ENCODE data around the gene NKAIN1. TPM values are rescaled to one million over a fixed set of nuclear protein-coding genes. Genes with fewer than 3 reads are reported as not detected.
"Not testable (repeated sequence)": the region's sequence is repeated elsewhere in the genome, so short reads cannot be mapped to it uniquely, and the experiment has no call there.

Gene NKAIN1
- total RNA-seq, 6 donors from 2014 or later, result 0.13 to 0.31 TPM; not detected in 4

DNA sequence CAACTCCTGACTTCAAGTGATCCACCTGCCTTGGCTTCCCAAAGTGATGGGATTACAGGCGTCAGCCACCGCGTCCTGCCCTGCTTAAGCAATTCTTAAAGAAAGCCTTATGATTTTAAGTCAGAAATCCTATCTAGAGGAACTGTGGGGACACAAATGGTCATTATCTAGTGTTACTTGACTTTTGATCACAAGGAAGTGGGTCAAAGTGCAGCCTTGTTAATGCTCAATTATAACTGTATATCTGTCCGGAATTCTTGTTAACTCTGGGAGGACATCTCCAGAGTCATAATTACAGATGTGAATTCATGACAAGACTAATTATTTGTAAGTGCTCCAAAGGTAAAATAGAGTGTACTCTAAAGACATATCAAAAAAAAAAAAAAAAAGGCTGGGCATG lies 97.3 kb downstream of the NKAIN1 start:
- WGBS, 2 donors, result 95 to 96% methylated on average over 4 of the region's 4 CpGs
- no peaks in the 10 kb centered on the region for H3K4me1 ChIP-seq
- H3K9me3 ChIP-seq, result no peaks in the 10 kb centered on the region
- H3K27ac ChIP-seq, result no peak overlapping the region
- no peaks in the 10 kb centered on the region for H3K36me3 ChIP-seq
- ATAC-seq (ENCODE audit: low FRiP score in 2 of 2) (no peak), DNase-seq (no peak)
- TF ChIP-seq POLR2A (IDR thresholded peaks at IDR 0.05) (no peak), POLR2AphosphoS5 (IDR thresholded peaks at IDR 0.05) (no peak), EP300 (IDR thresholded peaks at IDR 0.05) (no peak)
- TF ChIP-seq, protein P1, sequence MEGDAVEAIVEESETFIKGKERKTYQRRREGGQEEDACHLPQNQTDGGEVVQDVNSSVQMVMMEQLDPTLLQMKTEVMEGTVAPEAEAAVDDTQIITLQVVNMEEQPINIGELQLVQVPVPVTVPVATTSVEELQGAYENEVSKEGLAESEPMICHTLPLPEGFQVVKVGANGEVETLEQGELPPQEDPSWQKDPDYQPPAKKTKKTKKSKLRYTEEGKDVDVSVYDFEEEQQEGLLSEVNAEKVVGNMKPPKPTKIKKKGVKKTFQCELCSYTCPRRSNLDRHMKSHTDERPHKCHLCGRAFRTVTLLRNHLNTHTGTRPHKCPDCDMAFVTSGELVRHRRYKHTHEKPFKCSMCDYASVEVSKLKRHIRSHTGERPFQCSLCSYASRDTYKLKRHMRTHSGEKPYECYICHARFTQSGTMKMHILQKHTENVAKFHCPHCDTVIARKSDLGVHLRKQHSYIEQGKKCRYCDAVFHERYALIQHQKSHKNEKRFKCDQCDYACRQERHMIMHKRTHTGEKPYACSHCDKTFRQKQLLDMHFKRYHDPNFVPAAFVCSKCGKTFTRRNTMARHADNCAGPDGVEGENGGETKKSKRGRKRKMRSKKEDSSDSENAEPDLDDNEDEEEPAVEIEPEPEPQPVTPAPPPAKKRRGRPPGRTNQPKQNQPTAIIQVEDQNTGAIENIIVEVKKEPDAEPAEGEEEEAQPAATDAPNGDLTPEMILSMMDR (IDR thresholded peaks at IDR 0.05), result no peak
- no peak overlapping the region for H3K4me3 ChIP-seq
- H3K27me3 ChIP-seq, result no peaks in the 10 kb centered on the region

DNA sequence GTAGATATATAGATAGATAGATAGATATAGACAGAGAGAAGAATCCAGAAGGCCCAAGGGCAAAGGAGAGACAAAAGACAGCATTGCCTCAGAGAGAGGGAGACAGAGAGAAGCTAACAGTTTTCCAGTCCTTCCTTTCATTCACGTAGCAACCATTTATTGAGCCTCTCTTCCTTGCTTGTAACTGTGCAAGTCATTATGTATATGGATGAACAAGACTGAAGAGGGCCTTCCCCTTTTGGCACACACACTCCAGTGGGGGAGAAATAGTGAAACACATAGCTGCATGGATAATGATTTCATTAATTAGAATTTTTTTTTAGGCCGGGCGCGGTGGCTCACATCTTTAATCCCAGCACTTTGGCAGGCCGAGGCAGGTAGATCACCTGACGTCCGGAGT lies 99.4 kb downstream of the NKAIN1 start:
- DNase-seq (no peak), ATAC-seq (ENCODE audit: low FRiP score in 2 of 2) (no peak)
- TF ChIP-seq EP300 (IDR thresholded peaks at IDR 0.05), result no peak
- no peak for TF ChIP-seq POLR2AphosphoS5 (IDR thresholded peaks at IDR 0.05)
- TF ChIP-seq POLR2A (IDR thresholded peaks at IDR 0.05), result no peak
- TF ChIP-seq, protein P1 (IDR thresholded peaks at IDR 0.05), result no peak
- Histone ChIP-seq H3K27me3 (no peaks in the 10 kb centered on the region), H3K36me3 (no peaks in the 10 kb centered on the region), H3K4me3 (no peak overlapping the region), H3K9me3 (peaks cover 0 to 4% (median 0%) of the 10 kb centered on the region in 4 donors), H3K4me1 (no peaks in the 10 kb centered on the region), H3K27ac (no peak overlapping the region)
- 92 to 97% methylated on average over 7 of the region's 7 CpGs for WGBS, 2 donors

DNA sequence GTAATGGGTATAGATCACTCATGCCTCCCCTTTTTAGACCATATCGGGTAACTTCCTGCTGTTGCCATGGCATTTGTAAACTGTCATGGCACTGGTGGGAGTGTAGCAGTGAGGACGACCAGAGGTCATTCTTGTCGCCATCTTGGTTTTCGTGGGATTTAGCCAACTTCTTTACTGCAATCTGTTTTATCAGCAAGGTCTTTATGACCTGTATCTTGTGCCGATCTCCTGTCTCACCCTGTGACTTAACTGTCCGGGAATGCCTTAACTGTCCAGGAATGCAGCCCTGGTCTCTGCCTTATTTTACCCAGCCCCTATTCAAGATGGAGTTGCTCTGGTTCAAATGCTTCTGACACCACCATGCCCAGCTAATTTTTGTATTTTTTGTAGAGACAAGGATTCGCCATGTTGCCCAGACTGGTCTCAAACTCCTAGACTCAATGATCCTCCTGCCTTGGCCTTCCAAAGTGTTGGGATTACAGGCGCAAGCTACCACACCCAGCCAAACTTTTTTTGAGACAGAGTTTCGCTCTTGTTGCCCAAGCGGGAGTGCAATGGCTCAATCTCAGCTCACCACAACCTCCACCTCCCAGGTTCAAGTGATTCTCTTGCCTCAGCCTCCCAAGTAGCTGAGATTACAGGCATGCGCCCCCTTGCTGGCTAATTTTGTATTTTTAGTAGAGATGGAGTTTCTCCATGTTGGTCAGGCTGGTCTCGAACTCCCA lies 100.7 kb downstream of the NKAIN1 start:
- ATAC-seq (ENCODE audit: low FRiP score in 2 of 2); H3K36me3 ChIP-seq; H3K27me3 ChIP-seq; H3K9me3 ChIP-seq; H3K4me1 ChIP-seq; H3K4me3 ChIP-seq; H3K27ac ChIP-seq; DNase-seq: not testable (repeated sequence)
- 88 to 89% methylated on average over 12 of the region's 12 CpGs for WGBS, 2 donors

DNA sequence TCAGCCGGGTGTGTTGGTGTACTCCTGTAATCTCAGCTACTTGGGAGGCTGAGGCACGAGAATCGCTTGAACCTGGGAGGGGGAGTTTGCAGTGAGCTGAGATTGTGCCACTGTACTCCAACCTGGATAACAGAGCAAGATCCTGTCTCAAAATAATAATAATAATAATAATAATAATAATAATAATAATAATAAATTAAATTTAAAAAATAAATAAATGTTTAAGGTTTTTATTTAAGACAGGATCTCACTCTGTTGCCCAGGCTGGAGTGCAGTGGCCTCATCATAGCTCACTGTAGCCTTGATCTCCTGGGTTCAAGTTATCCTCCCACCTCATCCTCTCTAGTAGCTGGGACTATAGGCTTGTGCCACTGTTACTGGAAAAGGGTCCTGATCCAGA lies 101.8 kb downstream of the NKAIN1 start:
- H3K9me3 ChIP-seq; H3K36me3 ChIP-seq; H3K27ac ChIP-seq; H3K27me3 ChIP-seq; H3K4me3 ChIP-seq; ATAC-seq (ENCODE audit: low FRiP score in 2 of 2); H3K4me1 ChIP-seq; DNase-seq: not testable (repeated sequence)
- 85 to 89% methylated on average over 3 of the region's 3 CpGs for WGBS, 2 donors

DNA sequence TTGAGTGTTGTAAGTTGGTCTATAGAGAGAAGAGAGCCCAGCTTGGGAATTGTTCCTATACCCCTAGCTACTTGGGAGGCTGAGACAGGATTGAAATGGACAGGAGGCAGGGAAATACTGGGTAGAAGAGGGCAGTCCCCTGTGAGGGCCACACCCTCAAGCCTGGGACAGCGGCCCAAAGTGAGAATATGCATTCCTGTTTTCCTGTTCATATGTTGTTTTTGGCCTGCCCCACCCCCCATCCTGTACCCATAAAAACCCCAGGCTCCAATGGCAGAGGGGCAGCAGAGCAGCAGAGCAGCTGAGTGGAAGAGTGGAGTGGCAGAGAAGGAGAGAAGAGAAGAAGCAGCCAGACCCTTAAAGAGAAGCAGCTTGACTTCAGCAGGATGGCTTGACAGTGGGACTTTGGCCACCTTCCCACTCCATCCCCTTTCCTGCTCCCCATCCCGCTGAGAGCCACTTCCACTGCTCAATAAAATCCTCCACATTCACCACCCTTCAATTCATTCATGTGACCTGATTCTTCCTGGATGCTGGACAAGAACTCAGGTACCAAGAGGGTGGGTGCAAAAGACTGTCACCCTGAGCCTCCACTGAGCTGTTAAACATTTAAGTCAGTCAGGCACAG lies 103.6 kb downstream of the NKAIN1 start:
- H3K4me3 ChIP-seq, result no peak overlapping the region
- H3K36me3 ChIP-seq, result no peaks in the 10 kb centered on the region
- TF ChIP-seq POLR2A (IDR thresholded peaks at IDR 0.05) (no peak), POLR2AphosphoS5 (IDR thresholded peaks at IDR 0.05) (no peak), EP300 (IDR thresholded peaks at IDR 0.05) (no peak)
- TF ChIP-seq, protein P1 (IDR thresholded peaks at IDR 0.05), result no peak
- WGBS, 2 donors, result 80 to 86% methylated on average over 2 of the region's 2 CpGs
- DNase-seq (no peak), ATAC-seq (ENCODE audit: low FRiP score in 2 of 2) (no peak)
- H3K9me3 ChIP-seq, result peaks cover 0 to 4% (median 0%) of the 10 kb centered on the region in 4 donors
- no peaks in the 10 kb centered on the region for H3K4me1 ChIP-seq
- H3K27me3 ChIP-seq, result no peaks in the 10 kb centered on the region
- no peak overlapping the region for H3K27ac ChIP-seq

DNA sequence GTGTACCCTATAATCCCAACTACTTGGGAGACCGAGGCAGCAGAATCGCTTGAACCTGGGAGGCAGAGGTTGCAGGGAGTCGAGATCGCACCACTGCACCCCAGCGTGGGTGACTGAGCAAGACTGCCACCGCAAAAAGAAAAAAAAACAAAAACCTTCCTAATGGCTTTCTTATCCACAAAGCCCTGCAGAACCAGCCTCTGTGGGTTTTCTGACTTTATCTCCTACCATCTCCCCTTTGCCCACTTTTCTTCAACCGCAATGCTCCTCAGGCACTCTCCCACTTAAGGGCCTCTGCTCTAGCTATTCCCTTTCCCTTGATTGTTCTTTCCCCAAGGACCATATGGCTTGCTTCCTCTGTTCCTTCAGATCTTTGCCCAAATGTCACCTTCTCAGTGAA lies 106.3 kb downstream of the NKAIN1 start:
- Histone ChIP-seq H3K27me3 (no peaks in the 10 kb centered on the region), H3K4me3 (no peak overlapping the region), H3K4me1 (no peaks in the 10 kb centered on the region), H3K9me3 (peaks cover 0 to 4% (median 0%) of the 10 kb centered on the region in 4 donors), H3K27ac (no peak overlapping the region), H3K36me3 (no peaks in the 10 kb centered on the region)
- TF ChIP-seq POLR2AphosphoS5 (IDR thresholded peaks at IDR 0.05), result no peak
- TF ChIP-seq EP300 (IDR thresholded peaks at IDR 0.05), result no peak
- no peak for TF ChIP-seq POLR2A (IDR thresholded peaks at IDR 0.05)
- TF ChIP-seq, protein P1 (IDR thresholded peaks at IDR 0.05), result no peak
- WGBS, 2 donors, result 68 to 89% methylated on average over 7 of the region's 7 CpGs
- DNase-seq (no peak), ATAC-seq (ENCODE audit: low FRiP score in 2 of 2) (no peak)
